HepG2 (cell line): ENCODE data around the gene MON1A. TPM values are rescaled to one million over a fixed set of nuclear protein-coding genes. Genes with fewer than 3 reads are reported as not detected.
A peak's percentile ranks its signal among the peaks of the same experiment; 100 is the strongest.

ENCODE experiments used
- CTCF ChIP-seq: sonication (generic); formaldehyde crosslinking; IDR thresholded peaks from 2 replicates; pipeline ENCODE4 v1.5.0; 2020; ENCODE audit warnings: mild to moderate bottlenecking, missing genetic modification reagents, moderate library complexity
- EP300 ChIP-seq, 3 experiments: sonication (generic) in 1 of 3; formaldehyde crosslinking in 1 of 3; IDR thresholded peaks; 2 replicates each; pipeline versions ENCODE4 v1.5.1 to v1.6.1; 2011 to 2020; ENCODE audit warnings: low read depth in 2 of 3, low read length in 2 of 3, borderline replicate concordance in 1 of 3, improper control_type of control experiment in 1 of 3, mild to moderate bottlenecking in 1 of 3, missing genetic modification reagents in 1 of 3, moderate library complexity in 1 of 3
- KMT2A ChIP-seq: sonication (generic); formaldehyde crosslinking; IDR thresholded peaks from 2 replicates; pipeline ENCODE4 v1.4.0; 2020; ENCODE audit warnings: missing genetic modification reagents
- MBNL3 ChIP-seq: fragments of 250-450 bp; sonication (Bioruptor Pico); conservative IDR thresholded peaks from 2 replicates; pipeline ENCODE4 v1.8.0; 2022; ENCODE audit warnings: mild to moderate bottlenecking, inconsistent platforms
- MXD1 ChIP-seq: sonication (generic); formaldehyde crosslinking; IDR thresholded peaks from 2 replicates; pipeline ENCODE4 v1.4.0; 2020; ENCODE audit warnings: mild to moderate bottlenecking, missing genetic modification reagents
- NR2C2 ChIP-seq: sonication (generic); formaldehyde crosslinking; IDR thresholded peaks from 2 replicates; pipeline ENCODE4 v1.4.0; 2020; ENCODE audit warnings: missing genetic modification reagents, mild to moderate bottlenecking, moderate library complexity, borderline replicate concordance
- SMYD3 ChIP-seq: sonication (generic); formaldehyde crosslinking; IDR thresholded peaks from 2 replicates; pipeline ENCODE4 v1.8.1; 2023; ENCODE audit warnings: mild to moderate bottlenecking, missing genetic modification reagents
- STAT5B ChIP-seq: sonication (generic); formaldehyde crosslinking; IDR thresholded peaks from 2 replicates; pipeline ENCODE4 v1.4.0; 2020; ENCODE audit warnings: missing genetic modification reagents
- SUZ12 ChIP-seq: fragments of 150-350 bp; IDR thresholded peaks from 2 replicates; pipeline ENCODE4 v1.6.1; 2014; ENCODE audit warnings: low read depth, low read length
- TERF1 ChIP-seq: sonication (generic); formaldehyde crosslinking; IDR thresholded peaks from 2 replicates; pipeline ENCODE4 v1.8.0; 2022; ENCODE audit warnings: mild to moderate bottlenecking, missing genetic modification reagents, moderate library complexity
- ZBTB44 ChIP-seq: sonication (generic); formaldehyde crosslinking; IDR thresholded peaks from 2 replicates; pipeline ENCODE4 v1.4.0; 2020; ENCODE audit warnings: missing genetic modification reagents
- ZBTB7A ChIP-seq: sonication (generic); formaldehyde crosslinking; IDR thresholded peaks from 2 replicates; pipeline ENCODE4 v1.8.0; 2022; ENCODE audit warnings: mild to moderate bottlenecking, missing genetic modification reagents
- ZEB1 ChIP-seq: IDR thresholded peaks from 2 replicates; pipeline ENCODE4 v1.6.1; 2012; ENCODE audit warnings: mild to moderate bottlenecking, low read depth, inconsistent platforms; ENCODE audit not compliant: insufficient replicate concordance
- ZNF280B ChIP-seq: sonication (generic); formaldehyde crosslinking; IDR thresholded peaks from 2 replicates; pipeline ENCODE4 v1.5.0; 2020; ENCODE audit warnings: missing genetic modification reagents, mild to moderate bottlenecking, borderline replicate concordance
- ZNF3 ChIP-seq: IDR thresholded peaks from 2 replicates; pipeline ENCODE4 v1.7.0; 2017; ENCODE audit warnings: inconsistent platforms
- ZNF33B ChIP-seq: sonication (generic); formaldehyde crosslinking; IDR thresholded peaks from 2 replicates; pipeline ENCODE4 v1.5.1; 2020; ENCODE audit warnings: mild to moderate bottlenecking, missing genetic modification reagents
- ZNF343 ChIP-seq: sonication (generic); formaldehyde crosslinking; IDR thresholded peaks from 2 replicates; pipeline ENCODE4 v1.4.0; 2020; ENCODE audit warnings: mild to moderate bottlenecking, missing genetic modification reagents
- ZNF550 ChIP-seq: sonication (generic); formaldehyde crosslinking; IDR thresholded peaks from 2 replicates; pipeline ENCODE4 v1.4.0; 2020; ENCODE audit warnings: mild to moderate bottlenecking, missing genetic modification reagents, borderline replicate concordance
- ZNF761 ChIP-seq: sonication (generic); formaldehyde crosslinking; conservative IDR thresholded peaks from 2 replicates; pipeline ENCODE4 v1.4.0; 2020; ENCODE audit warnings: mild to moderate bottlenecking, missing genetic modification reagents
- ZNF792 ChIP-seq: IDR thresholded peaks from 2 replicates; pipeline ENCODE4 v1.6.1; 2016
- polyA plus RNA-seq, 8 experiments: library from polyadenylated mRNA; depleted of rRNA in 3 of 8; stranded (reverse) in 7 of 8; unstranded in 1 of 8; fragments of >200 nt; fragmentation: Illumina TruSeq in 4 of 8; extraction: Trizol in 4 of 8; gene quantifications; 2 replicates each; pipeline versions ENCODE4 v1.2.1 to v1.2.3, GENCODE V29; 2011 to 2016; ENCODE audit warnings: low read depth in 4 of 8, missing spikeins in 1 of 8, mixed read lengths in 1 of 8; ENCODE audit not compliant: insufficient read depth in 1 of 8
- total RNA-seq, 5 experiments: library from RNA; depleted of rRNA; stranded (reverse); fragments of >200 nt; fragmentation: Illumina TruSeq; extraction: Trizol; gene quantifications; 2 replicates each; pipeline ENCODE4 v1.2.3, GENCODE V29; 2016; ENCODE audit warnings: low read depth in 1 of 5

The MON1A gene
- total and polyA plus RNA-seq, 2 of the 13 experiments (the other 11 are each of a cell fraction or from before 2014, with no cell fraction given) = 4.6 to 9.0 TPM

- TF ChIP-seq NR2C2 (peak; percentile 87), ZNF761 (CRISPR knock-in tag) (no peak), EP300 (IDR thresholded peaks at IDR 0.05; ENCODE audit: low read depth in 2 of 2, low read length in 2 of 2) (0 out of 4 replicates have a peak, but pooled peaks of 1 of the 2 experiments have one; percentile 27), EP300 (CRISPR knock-in tag; IDR thresholded peaks at IDR 0.05; ENCODE audit: borderline replicate concordance) (0 out of 2 replicates have a peak, but pooled peaks have one; percentile 45), SUZ12 (peak; percentile 70), CTCF (peak; percentile 52), ZEB1 (peak; percentile 74), ZNF3 (CRISPR knock-in tag) (no peak), STAT5B (CRISPR knock-in tag) (no peak), ZNF792 (peak; percentile 63; the same call in 1 of the 2 replicates), ZBTB44 (CRISPR knock-in tag) (peak; percentile 16; the same call in 1 of the 2 replicates), MXD1 (peak; percentile 92; the same call in 1 of the 2 replicates), MBNL3 (CRISPR knock-in tag) (no peak), ZNF33B (peak; percentile 58; the same call in 1 of the 2 replicates), ZNF550 (no peak), TERF1 (no peak), SMYD3 (no peak), KMT2A (peak; percentile 66; the same call in 1 of the 2 replicates), ZNF280B (CRISPR knock-in tag) (peak; percentile 86; the same call in 1 of the 2 replicates), ZNF343 (CRISPR knock-in tag) (no peak), ZBTB7A (CRISPR knock-in tag) (no peak)
These were observed at the start of gene MON1A (continued) for GRCh38 chr3:49929291-49930167.
